HG03354 (cell line): ENCODE data around the gene NKX3-2.
A peak's percentile ranks its signal among the peaks of the same experiment; 100 is the strongest.

ENCODE experiments used
- ATAC-seq: cut with Tn5 transposase; IDR thresholded peaks from one replicate; pipeline ENCODE4 v1.9.1; 2021; ENCODE audit warnings: mild to moderate bottlenecking; ENCODE audit not compliant: unreplicated experiment, poor library complexity, severe bottlenecking

Gene NKX3-2

GRCh38 chr4:13546142-13546940 is 2.0 kb upstream of the NKX3-2 start:
- no peak for ATAC-seq

DNA sequence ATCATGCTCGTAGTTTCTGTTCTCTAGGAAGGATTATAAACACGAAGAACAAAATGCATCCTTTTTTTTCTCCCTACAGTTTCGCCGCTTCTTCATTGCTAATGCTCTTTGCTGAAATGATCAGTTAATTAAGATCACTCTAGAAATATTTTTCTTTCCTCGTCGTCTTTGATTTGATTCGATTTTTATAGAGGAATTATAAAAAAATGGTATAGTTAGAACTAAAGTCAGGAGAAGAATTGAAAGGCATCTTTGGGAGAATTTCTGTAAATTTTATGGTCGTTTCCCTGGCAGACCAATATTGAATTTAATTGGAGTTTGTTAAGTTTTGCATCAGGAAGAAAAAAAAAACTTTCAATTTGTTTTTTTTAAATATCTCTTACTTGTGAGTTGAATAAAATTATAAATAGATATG is 1.1 kb upstream of the NKX3-2 start:
- ATAC-seq, result no peak

GRCh38 chr4:13544606-13545393 is 492 bp upstream of the NKX3-2 start:
- peak; percentile 46 for ATAC-seq

DNA sequence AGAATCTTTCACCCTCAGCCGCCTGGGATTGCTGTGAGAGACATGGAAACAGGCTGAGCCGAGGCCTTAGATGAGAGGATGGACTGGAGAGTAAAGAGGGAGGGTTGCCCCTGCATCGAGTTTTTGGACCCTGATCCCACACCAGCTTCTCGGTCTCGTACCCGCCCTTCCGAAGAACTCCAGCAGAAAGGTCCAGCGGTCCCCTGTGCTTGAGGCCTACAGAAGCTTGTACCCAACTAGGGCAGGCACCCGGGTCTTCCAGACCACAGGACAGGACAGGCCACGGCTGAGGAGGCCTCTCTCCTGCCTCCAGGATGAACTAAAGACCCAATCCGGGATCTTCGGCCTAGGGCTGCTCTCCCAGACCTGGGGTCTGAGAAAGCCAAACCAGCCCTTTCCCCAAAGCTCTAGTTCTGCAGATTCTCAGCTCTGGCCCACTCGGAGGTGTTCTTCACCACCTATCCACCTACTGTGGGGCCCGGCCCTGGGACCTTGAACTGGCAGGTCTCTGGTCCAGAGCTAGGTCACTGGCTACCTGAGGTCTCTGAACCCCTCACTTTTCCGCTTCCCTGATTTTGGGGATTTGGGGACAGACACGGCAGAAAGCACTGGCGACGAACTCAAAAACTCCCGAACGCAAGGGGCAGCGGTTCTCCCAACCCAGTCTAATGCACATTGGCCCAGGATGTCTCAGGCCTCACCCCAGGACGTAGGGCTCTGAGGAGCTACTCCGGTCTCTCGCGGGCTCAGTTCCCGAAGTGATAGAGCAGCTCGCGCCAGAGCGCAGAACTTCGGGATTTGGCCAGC is 1.1 kb downstream of the NKX3-2 start:
- ATAC-seq, result no peak

GRCh38 chr4:13542577-13543031 is 1.7 kb downstream of the NKX3-2 start:
- ATAC-seq, result no peak

DNA sequence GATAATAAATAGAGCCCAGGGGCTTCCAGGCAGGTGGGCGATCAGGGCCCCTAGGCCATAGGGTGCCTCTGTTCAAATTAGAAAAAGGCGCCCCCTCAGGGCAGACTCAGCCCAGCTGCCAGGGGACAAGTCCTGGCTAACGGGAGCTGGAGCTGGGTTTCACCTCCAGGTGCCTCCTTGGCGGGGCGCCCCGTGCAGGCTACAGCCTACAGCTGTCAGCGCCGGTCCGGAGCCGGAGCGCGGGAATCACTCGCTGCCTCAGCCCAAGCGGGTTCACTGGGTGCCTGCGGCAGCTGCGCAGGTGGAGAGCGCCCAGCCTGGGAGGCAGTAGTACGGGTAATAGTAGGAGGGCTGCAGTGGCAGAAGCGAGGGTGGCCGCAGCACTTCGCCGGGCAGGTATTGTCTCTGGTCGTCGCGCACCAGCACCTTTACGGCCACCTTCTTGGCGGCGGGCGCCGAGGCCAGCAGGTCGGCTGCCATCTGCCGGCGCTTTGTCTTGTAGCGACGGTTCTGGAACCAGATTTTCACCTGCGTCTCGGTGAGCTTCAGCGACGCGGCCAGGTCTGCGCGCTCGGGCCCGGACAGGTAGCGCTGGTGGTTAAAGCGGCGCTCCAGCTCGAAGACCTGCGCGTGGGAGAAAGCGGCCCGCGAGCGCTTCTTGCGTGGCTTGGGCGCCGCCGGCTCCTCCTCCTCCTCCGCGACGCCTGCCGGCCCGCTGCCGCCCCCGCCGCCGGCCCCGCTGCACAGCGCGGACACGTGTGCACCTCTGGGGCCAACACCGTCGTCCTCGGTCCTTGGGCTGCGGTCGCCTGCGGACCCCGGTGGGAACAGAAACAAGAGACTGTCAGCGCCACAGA is 2.4 kb downstream of the NKX3-2 start:
- peak; percentile 29 for ATAC-seq

DNA sequence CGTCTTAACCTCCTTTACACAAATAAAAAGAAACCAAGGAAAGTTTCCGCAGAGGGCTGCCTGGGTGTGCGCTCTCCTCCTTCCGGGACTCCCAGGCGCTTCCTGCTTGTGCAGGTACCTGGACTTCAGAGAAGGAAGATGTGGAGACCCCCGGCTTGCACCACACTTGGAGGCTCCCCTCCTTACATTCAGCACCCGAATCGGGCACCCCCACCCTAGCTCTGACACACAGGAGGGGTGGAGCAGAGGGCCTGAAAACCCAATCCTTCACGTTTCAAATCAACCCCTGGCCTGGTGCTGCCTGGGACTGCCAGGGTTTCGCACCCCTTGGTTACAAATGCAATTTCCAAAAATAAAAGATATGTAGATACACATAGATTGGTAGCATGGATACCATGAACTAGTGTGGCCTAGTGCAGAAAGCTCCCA is 3.1 kb downstream of the NKX3-2 start:
- no peak for ATAC-seq

DNA sequence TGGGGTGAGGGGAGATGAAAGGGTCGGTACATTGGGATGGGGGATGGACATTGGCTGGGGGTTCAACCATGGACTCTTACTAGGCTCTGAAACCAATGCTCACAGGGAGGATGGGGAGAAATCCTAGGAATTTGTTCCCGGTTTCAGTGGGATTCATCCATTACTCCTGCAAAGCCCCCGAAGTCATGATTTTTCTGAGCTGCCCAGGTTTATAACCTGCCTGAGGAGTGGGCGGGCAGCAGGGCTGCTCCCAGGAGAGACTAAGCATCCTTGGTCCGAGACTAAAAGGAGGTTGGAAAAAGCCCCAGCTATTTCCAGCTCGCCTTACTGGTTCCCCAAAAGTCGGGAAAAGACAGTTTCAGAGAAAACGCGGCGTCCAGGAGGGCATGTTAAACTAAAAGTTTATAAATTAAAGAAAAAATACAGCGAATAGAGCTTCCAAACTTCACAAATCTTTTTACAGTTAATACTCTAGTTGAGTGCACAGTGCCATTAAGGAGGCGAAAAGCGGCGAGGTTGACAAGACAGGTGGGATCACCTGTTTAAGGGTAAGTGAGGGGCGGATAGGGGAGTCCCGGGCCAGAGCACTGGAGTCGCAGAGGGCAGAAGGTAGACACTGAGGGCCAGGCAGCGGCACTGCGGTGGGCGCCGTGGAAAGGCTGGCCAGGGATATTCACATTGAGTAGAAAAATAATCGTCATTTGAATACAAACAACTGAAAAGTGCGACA is 3.7 kb downstream of the NKX3-2 start:
- no peak for ATAC-seq

DNA sequence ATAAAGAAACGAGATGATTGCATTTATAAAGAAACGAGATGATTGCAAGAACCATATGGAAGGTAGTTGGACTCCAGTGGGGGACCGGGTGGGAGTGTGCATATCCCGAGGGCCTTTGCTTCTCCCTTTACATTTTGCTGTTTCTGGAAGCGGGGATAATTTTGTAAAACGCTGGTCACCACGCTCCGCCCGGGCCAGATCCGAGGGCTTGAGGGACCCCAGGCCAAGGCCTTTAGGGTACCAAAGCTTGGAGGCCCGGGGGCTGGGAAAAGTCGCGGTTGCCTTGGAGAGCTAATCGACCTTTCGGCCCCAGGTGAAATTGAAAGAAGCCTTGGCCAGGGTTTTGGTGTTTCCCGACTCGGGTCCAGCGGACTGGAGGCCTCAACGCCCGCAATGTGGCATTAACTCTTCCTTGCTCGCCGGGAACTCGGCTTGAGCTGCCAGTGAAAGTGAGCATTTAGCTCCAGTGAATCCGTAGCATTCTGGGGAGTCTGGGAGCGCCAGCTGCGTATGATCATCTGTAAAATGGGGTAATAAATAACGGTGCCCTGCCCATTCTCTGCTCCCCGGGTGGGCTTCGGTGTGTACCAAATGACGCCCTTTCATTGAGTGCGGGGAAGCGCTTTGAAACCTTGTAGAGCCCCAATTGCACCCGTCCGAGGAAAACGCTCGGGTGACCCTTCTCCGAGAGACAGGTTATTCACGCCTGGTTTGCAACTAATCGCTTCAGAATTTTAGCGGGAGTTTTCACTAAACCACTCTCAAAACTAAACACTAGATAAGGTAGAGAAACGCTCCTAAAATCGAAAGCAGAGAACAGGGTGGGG is 4.5 kb downstream of the NKX3-2 start:
- ATAC-seq, result no peak

GRCh38 chr4:13539047-13539618 is 5.2 kb downstream of the NKX3-2 start:
- no peak for ATAC-seq

DNA sequence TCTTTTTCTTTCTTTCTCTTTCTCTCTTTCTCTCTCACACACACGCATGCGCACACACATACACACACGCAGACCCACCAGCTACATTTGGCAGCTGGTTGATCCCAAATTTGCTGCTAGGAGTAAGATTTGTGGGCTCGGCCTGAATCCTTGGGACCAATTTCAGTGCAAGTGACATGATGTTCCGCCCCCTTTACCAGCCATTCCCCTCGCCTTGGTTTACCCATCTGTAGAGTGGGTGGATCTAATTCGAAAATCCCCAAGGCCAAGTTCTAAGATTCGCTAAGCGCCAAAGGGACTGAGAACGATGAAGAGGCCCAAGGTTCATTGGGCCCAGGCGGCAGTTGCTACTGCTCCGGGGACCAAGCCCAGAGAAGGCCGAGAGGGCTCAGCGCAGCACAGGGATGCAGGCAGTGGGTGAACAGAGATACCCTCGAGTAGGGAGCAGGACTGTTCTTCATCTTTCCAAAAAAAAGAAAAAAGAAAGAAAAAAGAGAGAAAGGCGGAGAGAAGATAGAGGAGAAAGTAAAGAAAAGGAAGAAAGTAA is 5.8 kb downstream of the NKX3-2 start:
- ATAC-seq, result no peak

- ATAC-seq, result no peak
Observed at GRCh38 chr4:13537832-13538177, 6.5 kb downstream of the NKX3-2 start.

DNA sequence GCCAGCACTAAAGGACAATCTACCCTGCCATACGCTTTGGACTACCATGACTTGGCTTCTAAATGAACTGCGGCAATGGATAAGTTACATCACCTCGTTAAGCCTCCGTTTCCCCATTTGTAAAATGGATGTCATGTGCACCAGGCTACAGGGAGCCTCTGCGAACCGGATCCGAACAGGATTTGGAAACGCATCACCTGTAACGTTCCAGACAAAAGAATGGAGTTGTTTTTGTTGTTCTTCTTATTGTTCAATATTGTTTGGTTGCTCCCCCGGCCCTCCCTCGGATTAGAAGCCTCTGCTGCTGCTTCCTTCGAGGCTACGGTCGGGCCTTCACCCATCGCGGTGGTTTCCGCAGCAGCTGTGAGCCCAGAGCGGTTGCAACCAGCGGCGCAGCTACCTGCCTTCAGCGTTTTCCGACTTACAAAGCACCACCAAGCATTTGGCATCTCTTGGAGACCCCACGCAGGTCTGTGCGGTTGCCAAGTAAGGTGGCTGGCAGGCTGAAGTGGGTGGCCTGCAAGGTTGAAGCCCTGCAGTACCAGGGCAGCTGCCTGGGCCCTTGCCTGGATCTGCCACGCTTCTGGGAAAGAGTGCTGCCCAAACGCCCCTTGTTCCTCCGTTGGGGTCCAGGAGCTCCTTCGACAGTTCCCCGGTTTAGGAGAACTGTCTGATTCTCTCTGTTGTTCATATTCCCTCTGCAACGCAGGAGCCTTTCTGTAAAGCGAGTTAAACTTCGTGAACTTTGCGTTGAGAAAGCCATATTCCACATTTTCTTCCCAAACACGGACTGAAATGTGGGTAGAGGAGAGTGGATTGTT is 7.1 kb downstream of the NKX3-2 start:
- ATAC-seq, result no peak

GRCh38 chr4:13536607-13537006 is 7.7 kb downstream of the NKX3-2 start:
- ATAC-seq, result no peak

GRCh38 chr4:13535708-13536361 is 8.5 kb downstream of the NKX3-2 start:
- ATAC-seq, result no peak

- no peak for ATAC-seq
Observed at GRCh38 chr4:13535118-13535517, 9.2 kb downstream of the NKX3-2 start.
